IPS-NIHi11 (cell line): ENCODE data around the gene CCER1.

Source experiments
- DNase-seq: peaks from one replicate; pipeline ENCODE4 v3.0.0; 2012; ENCODE audit warnings: mixed read lengths, low spot score

The CCER1 gene

DNA sequence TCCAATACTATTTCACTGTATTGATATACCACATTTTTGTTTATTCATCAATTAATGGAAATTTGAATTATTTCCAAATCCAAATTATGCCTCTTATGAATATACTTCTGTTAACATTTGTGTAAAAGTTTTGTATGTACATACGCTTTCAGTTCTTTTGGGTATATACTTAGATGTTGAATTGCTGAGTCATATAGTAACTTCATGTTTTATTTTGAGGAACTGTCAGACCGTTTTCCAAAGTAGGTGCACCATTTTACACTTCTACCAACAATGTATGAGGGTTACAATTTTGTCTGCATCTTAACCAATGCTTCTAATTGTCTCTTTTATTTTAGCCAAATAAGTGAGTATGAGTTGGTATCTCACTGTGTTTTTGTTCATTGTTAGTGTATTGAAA, 10.2 kb upstream of the CCER1 start:
- DNase-seq, result no peak

- no peak for DNase-seq
Measured at GRCh38 chr12:90964616-90965015, 9.6 kb upstream of the CCER1 start.

- no peak for DNase-seq
Measured at GRCh38 chr12:90963946-90964345, 9.0 kb upstream of the CCER1 start.

DNA sequence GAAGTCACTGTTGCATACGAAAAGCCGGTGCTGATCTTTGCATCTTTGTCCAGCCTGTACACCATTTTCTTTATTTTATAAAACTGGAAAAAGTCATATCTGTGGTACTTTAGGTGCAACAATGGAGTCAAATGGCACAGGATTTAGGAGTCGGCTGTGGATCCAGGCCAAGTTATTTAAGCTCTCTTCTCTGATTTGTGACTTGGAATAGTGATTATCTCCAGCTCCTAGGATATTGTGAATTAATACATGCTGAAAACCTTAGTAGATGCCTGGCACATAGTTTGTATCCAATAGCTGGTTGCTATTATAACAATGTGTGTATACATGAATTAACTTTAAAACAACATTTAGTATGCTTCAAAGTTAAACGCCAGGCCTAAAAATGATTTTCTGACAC, 6.2 kb upstream of the CCER1 start:
- DNase-seq, result no peak

GRCh38 chr12:90959538-90960139, 4.7 kb upstream of the CCER1 start:
- peak; percentile 29 for DNase-seq

- DNase-seq, result no peak
Measured at GRCh38 chr12:90959032-90959431, 4.1 kb upstream of the CCER1 start.

DNA sequence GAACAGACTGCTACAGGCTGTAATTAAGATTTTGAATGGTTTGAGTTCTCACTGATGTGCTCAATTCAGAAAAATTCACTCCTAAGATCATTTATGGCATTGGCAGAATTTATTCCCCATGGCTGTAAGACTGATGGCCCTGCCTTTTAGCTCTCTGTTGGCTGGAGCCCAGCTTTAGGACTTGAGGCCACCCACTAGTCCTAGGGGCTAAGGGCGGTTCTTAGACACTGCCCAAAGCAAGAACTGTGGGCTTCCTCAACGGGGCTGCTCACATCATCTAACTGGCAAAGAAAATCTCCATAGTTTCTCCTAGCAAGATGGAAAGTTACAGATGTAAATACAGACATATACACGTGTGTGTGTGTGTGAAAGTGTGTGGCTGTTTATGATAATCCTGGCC, 3.4 kb upstream of the CCER1 start:
- no peak for DNase-seq

DNA sequence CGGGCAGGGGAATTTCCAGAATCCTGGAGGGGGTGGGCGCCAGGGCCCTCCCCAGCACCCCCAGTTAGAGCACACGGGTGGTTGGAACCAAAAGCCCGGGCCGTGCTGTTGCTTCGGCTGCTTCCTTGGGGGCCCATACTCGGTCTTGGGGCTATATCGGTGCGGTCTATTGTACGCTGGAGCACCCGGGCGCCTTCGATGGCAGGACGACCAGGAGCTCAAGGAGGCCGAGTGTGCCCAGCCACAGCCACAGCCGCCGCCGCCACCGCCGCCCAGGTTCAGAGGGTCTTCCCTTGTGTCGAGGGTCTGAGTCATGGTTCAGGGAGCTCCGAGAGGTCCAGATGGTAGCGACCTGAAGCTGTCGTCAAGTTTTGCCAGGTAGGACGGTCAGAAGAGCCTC, 548 bp downstream of the CCER1 start:
- DNase-seq, result no peak

DNA sequence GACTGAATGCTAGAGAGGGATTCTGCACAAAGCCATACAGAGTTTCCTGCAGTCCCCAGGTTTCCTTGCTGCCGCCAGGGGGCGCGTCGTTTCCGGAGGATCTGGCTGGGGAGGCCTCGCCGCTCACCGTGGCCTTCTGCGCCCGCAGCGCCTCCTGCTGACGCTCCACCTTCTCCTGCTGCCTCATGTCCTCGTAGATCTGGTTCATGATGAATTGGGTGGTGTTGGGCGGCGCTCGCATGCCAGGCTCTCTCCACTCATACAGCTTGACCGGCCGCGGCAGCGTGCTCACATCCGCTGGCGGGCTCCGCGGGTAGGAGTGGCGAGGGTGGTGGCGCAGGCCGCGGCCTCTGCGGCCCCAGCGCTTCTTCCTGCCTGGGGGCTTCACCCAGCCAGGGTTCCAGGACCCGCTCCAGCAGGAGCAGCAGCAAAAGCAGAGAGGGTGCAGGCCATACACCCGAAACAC, 987 bp downstream of the CCER1 start:
- peak; percentile 69 for DNase-seq

DNA sequence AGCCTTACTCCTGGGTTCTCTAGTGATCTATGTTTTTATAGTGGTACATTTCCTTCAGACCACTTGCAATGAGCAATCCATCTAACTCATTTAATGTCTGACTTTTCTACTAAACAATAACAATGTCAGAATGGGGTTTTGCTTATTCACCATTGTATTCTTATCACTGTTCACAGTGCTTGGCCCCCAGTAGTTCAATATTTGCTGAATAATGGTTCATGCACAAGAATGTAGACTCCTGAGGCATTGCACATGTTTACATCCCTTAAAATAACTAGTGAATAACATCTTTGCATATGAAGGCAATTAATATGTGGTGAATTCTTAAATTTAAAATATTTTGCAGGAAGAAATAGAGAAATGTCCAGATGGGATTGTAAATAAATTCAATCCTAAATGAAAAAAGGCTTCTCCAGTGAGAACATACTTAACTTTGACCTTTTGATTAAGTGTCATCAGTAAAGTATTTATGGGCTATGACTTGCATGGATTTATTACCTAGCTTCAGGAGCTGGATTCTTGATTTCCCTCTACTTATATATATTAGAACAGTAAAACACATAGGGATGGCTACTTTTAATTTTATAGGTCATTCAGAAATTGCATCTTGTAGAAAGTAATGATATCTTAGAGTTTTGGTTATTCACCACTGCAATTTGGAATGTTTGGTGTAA, 3.4 kb downstream of the CCER1 start:
- no peak for DNase-seq

DNA sequence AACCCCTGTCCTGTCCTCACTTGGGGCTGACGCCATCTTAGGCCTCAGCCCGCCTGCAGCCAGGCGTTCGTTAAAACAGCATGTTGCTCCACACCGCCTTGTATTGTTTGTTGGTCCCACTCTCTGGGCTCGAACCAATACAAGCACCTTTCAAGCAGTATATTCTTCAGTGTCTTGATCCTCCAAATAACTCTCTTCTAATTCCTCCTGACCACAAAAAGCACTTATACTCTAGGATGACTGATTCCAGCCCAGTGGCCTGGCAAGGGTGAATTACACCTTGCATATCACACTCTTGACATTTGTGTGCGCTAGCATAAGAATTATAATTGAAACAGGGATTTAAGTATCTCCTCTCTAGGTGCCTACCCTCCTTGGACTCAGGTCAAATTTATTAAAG, 7.1 kb downstream of the CCER1 start:
- no peak for DNase-seq

- DNase-seq, result no peak
Measured at GRCh38 chr12:90945070-90945649, 9.8 kb downstream of the CCER1 start.

GRCh38 chr12:90943255-90943654, 11.7 kb downstream of the CCER1 start:
- no peak for DNase-seq

GRCh38 chr12:90940872-90941499, 14.0 kb downstream of the CCER1 start:
- DNase-seq, result peak; percentile 25

- DNase-seq, result no peak
Measured at GRCh38 chr12:90939382-90939781, 15.6 kb downstream of the CCER1 start.

GRCh38 chr12:90938451-90938850, 16.5 kb downstream of the CCER1 start:
- DNase-seq, result no peak

DNA sequence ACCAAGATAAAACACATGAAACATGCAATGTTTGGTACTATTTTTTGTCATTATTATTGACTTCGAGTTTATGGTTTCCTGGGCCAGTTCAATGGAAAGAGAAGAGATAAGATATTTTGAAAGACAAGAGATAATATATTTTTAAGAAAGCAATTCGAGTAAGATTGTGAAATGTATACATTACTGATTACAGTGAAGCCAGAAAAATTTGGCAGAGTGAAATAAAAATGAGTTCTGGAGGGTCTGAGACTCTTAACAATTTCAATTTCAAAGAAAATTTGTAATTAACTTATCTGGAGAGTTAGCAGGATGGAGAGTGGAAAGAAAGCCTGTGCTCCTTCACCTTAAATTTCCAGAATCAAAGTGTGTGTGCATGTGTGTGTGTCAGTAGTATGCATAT, 17.3 kb downstream of the CCER1 start:
- no peak for DNase-seq

DNA sequence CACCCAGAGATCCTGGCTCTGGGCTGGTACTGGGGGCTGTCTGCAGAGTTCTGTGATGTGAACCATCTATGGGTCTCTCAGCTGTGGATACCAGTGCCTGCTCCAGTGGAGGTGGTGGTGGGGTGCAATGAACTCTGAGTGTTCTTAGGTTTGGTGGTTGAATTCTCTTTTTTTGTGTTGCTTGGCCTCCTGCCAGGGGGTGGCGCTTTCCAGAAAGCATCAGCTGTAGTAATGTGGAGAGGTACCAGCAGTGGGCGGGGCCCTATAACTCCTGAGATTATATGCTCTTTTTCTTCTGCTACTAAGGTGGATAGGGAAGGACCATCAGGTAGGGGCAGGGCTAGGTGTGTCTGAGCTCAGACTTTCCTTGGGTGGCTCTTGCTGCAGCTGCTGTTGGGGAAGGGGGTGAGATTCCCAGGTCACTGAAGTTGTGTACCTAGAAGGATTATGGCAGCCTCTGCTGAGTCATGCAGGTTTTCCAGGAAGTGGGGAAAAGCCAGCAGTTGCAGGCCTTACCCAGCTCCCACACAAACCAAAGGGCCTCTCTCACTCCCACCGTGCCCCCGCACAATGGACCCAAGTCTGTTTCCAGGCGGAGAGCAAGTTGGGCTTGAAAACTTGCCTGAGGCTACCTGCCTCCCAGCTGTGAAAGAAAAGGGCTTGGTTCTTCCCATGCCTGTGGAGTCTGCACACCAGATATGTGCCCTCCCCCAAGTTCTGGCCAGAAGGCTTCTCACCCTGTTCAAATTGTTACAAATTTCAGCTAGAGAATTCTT, 18.6 kb downstream of the CCER1 start:
- no peak for DNase-seq

DNA sequence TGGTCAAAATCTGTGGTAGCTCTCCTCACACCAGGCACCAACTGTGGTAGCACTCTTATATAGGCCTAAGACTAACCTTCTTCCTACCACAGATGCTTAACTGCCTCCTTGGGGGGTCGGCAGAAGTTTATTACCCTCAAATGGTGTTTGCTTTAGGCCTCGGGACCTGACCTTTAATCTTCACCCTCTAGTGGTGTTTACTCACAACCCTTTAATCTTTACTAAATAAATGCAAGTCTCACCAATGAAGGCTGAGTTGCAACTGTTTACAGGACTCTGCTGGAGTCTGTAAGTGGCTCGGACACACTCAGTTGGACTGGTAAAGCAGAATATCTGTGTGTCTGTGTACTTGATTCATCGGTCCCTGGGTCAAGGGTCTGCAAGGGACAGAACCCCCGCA, 29.4 kb downstream of the CCER1 start:
- DNase-seq, result no peak

GRCh38 chr12:90924406-90924805, 30.6 kb downstream of the CCER1 start:
- DNase-seq, result no peak

- no peak for DNase-seq
Measured at GRCh38 chr12:90922145-90922627, 32.8 kb downstream of the CCER1 start.

- DNase-seq, result no peak
Measured at GRCh38 chr12:90921536-90921935, 33.4 kb downstream of the CCER1 start.
